Brain microvascular endothelial cell (primary cell): ENCODE results near the gene NTN4.
"Not testable (repeated sequence)": the region's sequence is repeated elsewhere in the genome, so short reads cannot be mapped to it uniquely, and the experiment has no call there.

ENCODE experiments used
- DNase-seq: peaks from one replicate; pipeline ENCODE4 v3.0.0-alpha.2; 2020
- H3K27ac ChIP-seq: fragments of 250-450 bp; sonication (Bioruptor Pico); 2 replicates; pipeline ENCODE4 v1.5.1; 2020; ENCODE audit warnings: mild to moderate bottlenecking, moderate library complexity
- H3K27me3 ChIP-seq: fragments of 250-450 bp; sonication (Bioruptor Pico); replicated peaks from 2 replicates; pipeline ENCODE4 v1.5.1; 2020; ENCODE audit warnings: mild to moderate bottlenecking
- H3K36me3 ChIP-seq: fragments of 250-450 bp; sonication (Bioruptor Pico); replicated peaks from 2 replicates; pipeline ENCODE4 v1.5.1; 2020; ENCODE audit warnings: mild to moderate bottlenecking
- H3K4me3 ChIP-seq: 2 replicates; pipeline ENCODE4 v1.5.1; 2011; ENCODE audit warnings: low read depth, mild to moderate bottlenecking, control low read depth, low read length, moderate library complexity
- in situ Hi-C: cut with HindIII; loops from 2 replicates; pipeline ENCODE4 v1.10.0; 2017; ENCODE audit warnings: low sequenced_read_pairs, low pct_ligation_motif_present
- TF ChIP-seq, protein P1 (sequence below): IDR thresholded peaks from 2 replicates; pipeline ENCODE4 v1.5.1; 2011; ENCODE audit warnings: low read depth, mild to moderate bottlenecking, moderate library complexity, low read length, control low read depth, inconsistent platforms; ENCODE audit errors: missing control alignments

The NTN4 gene

DNA sequence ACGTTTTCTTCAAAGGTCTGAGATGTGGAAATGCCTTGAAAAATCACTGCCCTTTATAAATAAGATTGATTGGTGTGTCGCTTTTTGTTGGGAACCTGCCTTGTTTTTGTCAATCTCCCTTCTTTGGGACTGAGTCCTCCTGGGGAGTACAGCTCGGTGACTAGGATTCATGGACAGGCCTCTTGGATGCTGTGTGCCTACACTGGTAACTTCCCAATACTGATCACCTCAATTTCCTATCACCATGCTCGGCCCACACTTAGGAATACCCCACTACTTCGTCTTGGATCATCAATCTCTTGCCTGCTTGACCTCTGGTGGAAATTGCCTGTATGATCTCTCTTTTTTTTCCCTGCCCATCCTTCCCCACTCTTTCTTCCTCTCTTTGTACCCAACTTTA lies 34.2 kb downstream of the NTN4 start:
- no peak for DNase-seq
- H3K27ac ChIP-seq: no peak overlapping the region
- TF ChIP-seq, protein P1, sequence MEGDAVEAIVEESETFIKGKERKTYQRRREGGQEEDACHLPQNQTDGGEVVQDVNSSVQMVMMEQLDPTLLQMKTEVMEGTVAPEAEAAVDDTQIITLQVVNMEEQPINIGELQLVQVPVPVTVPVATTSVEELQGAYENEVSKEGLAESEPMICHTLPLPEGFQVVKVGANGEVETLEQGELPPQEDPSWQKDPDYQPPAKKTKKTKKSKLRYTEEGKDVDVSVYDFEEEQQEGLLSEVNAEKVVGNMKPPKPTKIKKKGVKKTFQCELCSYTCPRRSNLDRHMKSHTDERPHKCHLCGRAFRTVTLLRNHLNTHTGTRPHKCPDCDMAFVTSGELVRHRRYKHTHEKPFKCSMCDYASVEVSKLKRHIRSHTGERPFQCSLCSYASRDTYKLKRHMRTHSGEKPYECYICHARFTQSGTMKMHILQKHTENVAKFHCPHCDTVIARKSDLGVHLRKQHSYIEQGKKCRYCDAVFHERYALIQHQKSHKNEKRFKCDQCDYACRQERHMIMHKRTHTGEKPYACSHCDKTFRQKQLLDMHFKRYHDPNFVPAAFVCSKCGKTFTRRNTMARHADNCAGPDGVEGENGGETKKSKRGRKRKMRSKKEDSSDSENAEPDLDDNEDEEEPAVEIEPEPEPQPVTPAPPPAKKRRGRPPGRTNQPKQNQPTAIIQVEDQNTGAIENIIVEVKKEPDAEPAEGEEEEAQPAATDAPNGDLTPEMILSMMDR: no peak
- no peaks in the 10 kb centered on the region for H3K27me3 ChIP-seq
- H3K4me3 ChIP-seq: no peak overlapping the region
- in situ Hi-C loops: no loop called here
- no peaks in the 10 kb centered on the region for H3K36me3 ChIP-seq

- no peak overlapping the region for H3K27ac ChIP-seq
- no peaks in the 10 kb centered on the region for H3K36me3 ChIP-seq
- no peak overlapping the region for H3K4me3 ChIP-seq
- H3K27me3 ChIP-seq: no peaks in the 10 kb centered on the region
- in situ Hi-C loops: no loop called here
- TF ChIP-seq, protein P1: no peak
- DNase-seq: no peak
These were observed 35.2 kb downstream of the NTN4 start for GRCh38 chr12:95755261-95755865.

DNA sequence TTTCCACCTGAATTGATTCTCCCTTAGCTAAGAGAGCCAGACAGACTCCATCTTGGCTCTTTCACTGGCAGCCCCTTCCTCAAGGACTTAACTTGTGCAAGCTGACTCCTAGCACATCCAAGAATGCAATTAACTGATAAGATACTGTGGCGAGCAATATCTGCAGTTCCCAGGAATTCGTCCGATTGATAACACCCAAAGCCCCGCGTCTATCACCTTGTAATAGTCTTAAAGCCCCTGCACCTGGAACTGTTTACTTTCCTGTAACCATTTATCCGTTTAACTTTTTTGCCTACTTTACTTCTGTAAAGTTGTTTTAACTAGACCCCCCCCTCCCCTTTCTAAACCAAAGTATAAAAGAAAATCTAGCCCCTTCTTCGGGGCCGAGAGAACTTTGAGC lies 44.5 kb downstream of the NTN4 start:
- H3K4me3 ChIP-seq, H3K27me3 ChIP-seq, DNase-seq, in situ Hi-C loops, H3K36me3 ChIP-seq, H3K27ac ChIP-seq: not testable (repeated sequence)

- no peak for DNase-seq
- TF ChIP-seq, protein P1: no peak
- H3K27me3 ChIP-seq: no peaks in the 10 kb centered on the region
- H3K4me3 ChIP-seq: no peak overlapping the region
- H3K27ac ChIP-seq: no peak overlapping the region
- in situ Hi-C loops: no loop called here
- H3K36me3 ChIP-seq: peaks cover 10% of the 10 kb centered on the region
These were observed 48.0 kb downstream of the NTN4 start for GRCh38 chr12:95742586-95742985.

DNA sequence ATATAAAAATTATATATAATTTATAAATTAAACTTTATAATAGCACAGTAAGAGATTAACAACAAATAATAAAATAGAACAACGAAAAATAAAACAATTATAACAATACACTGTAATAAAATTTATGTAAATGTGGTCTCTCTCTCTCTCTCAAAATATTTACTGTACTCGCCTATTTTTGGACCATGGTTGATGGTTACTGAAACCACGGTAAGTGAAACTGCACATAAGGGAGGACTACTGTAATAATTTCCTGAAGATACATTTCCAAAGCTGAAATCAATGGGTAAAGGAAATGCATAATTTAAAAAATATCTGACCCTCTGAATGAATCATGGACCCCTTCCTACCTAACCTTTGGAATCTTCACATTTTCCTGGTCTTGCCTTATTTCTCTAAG lies 48.9 kb downstream of the NTN4 start:
- DNase-seq: no peak
- TF ChIP-seq, protein P1: no peak
- in situ Hi-C loops: no loop called here
- H3K36me3 ChIP-seq: peaks cover 12% of the 10 kb centered on the region
- no peak overlapping the region for H3K27ac ChIP-seq
- no peaks in the 10 kb centered on the region for H3K27me3 ChIP-seq
- H3K4me3 ChIP-seq: no peak overlapping the region

DNA sequence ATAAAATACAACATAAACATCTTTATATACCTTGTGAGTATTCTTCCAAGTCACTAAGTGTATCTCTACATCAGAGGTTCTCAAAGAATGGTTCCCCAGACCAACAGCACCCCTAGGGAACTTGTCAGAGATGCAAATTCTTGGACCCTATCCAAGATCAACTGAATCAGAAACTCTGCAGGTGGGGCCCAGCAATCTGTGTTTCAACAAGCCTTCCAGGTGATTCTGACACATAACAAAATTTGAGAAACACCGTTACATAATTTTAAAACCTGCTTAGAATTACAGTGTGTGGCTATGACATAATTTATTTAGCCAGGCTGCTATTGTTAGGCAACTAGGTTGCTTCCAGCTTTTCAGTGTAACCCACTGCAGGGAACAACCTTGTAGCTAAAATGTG lies 49.8 kb downstream of the NTN4 start:
- H3K36me3 ChIP-seq: peaks cover 12% of the 10 kb centered on the region
- in situ Hi-C loops: no loop called here
- TF ChIP-seq, protein P1: no peak
- H3K4me3 ChIP-seq: no peak overlapping the region
- H3K27ac ChIP-seq: no peak overlapping the region
- DNase-seq: no peak
- H3K27me3 ChIP-seq: no peaks in the 10 kb centered on the region
